HCT116 (cell line): Measurements from ENCODE around the gene MRPS7.

Experiments used
- ATF3 ChIP-seq: IDR thresholded peaks from 2 replicates; pipeline ENCODE4 v1.6.1; 2012
- CTCF ChIP-seq, 3 experiments: fragments of 200-600 bp in 1 of 3; sonication (generic) in 1 of 3; IDR thresholded peaks in 2 of 3; conservative IDR thresholded peaks in 1 of 3; 2 replicates each; pipeline ENCODE4 v1.5.1; 2012 to 2017; ENCODE audit warnings: low read depth in 2 of 3, low read length in 2 of 3, antibody characterized with exemption in 1 of 3, borderline replicate concordance in 1 of 3, control low read depth in 1 of 3, mild to moderate bottlenecking in 1 of 3, mixed read lengths in 1 of 3, mixed run types in 1 of 3, moderate library complexity in 1 of 3; ENCODE audit not compliant: insufficient read depth in 1 of 3
- MAX ChIP-seq: IDR thresholded peaks from 2 replicates; pipeline ENCODE4 v1.6.1; 2012
- POLR2A ChIP-seq: IDR thresholded peaks from 2 replicates; pipeline ENCODE4 v1.7.0; 2011; ENCODE audit warnings: borderline replicate concordance; ENCODE audit not compliant: insufficient read depth, insufficient read length; ENCODE audit errors: extremely low read depth
- POLR2AphosphoS5 ChIP-seq: IDR thresholded peaks from 2 replicates; pipeline ENCODE4 v1.6.1; 2011; ENCODE audit warnings: mild to moderate bottlenecking, low read depth, low read length, moderate library complexity
- SIN3A ChIP-seq: IDR thresholded peaks from 2 replicates; pipeline ENCODE4 v1.6.1; 2012; ENCODE audit warnings: low read depth
- TCF7L2 ChIP-seq: IDR thresholded peaks from 2 replicates; pipeline ENCODE4 v1.7.0; 2011; ENCODE audit warnings: borderline replicate concordance, inconsistent platforms; ENCODE audit not compliant: insufficient read depth, insufficient read length; ENCODE audit errors: extremely low read depth
- ZBTB33 ChIP-seq: IDR thresholded peaks from 2 replicates; pipeline ENCODE4 v1.6.1; 2011; ENCODE audit warnings: mild to moderate bottlenecking, low read length, moderate library complexity; ENCODE audit not compliant: insufficient replicate concordance; ENCODE audit errors: extremely low read depth
- ZNF274 ChIP-seq: fragments of 200-500 bp; sonication (Bioruptor generic); IDR thresholded peaks from 2 replicates; pipeline ENCODE4 v1.6.1; 2014; ENCODE audit warnings: mild to moderate bottlenecking, low read depth, low read length, inconsistent platforms

GRCh38 chr17:75231071-75231470 lies 30.6 kb upstream of the MRPS7 start:
- TF ChIP-seq TCF7L2 (no peak), CTCF (IDR thresholded peaks at IDR 0.05 in 2 of 3, conservative IDR thresholded peaks at IDR 0.05 in 1 of 3; ENCODE audit: borderline replicate concordance in 1 of 3, insufficient read depth in 1 of 3, low read depth in 2 of 3, low read length in 2 of 3) (no peak), MAX (no peak), POLR2AphosphoS5 (no peak), ATF3 (no peak), ZNF274 (no peak), ZBTB33 (no peak), POLR2A (no peak), SIN3A (no peak)
